ENCODE measurements around the gene COL9A3.

DNA sequence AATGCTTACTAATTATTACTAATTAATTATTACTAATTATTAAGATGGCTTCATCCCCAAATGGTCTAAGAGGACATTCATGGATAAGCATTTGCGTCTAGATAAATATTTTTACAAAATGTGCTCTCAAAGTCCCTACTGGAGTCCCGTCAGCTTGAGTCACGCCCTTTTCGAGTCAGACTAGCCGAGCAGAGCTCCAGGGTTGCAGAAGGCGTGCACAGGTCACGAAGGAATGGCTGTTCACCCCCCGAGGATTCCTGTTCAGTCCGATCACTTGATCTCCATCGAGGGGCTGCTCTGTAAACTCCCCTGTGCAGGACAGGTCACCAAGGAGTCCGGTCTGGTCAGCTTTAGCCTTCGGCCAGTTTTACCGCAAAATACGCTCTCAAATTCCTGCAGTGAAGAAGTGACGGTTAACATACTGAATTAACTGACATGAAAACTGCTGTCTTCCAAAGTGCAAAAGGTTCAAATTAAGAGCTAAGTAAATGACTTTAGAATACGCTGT lies 24.9 kb downstream of the COL9A3 start:
- TF ChIP-seq POLR2AphosphoS5 (IDR thresholded peaks at IDR 0.05; ENCODE audit: borderline replicate concordance, low read depth, low read length): no peak
- TF ChIP-seq EZH2 (IDR thresholded peaks at IDR 0.05): no peak
